GM21390 (cell line): ENCODE measurements around the gene RNASE7.
"Not testable (repeated sequence)": the region's sequence is repeated elsewhere in the genome, so short reads cannot be mapped to it uniquely, and the experiment has no call there.

Source experiments
- ATAC-seq: cut with Tn5 transposase; IDR thresholded peaks from one replicate; pipeline ENCODE4 v1.9.1; 2021; ENCODE audit not compliant: unreplicated experiment

Gene RNASE7, protein sequence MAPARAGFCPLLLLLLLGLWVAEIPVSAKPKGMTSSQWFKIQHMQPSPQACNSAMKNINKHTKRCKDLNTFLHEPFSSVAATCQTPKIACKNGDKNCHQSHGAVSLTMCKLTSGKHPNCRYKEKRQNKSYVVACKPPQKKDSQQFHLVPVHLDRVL

DNA sequence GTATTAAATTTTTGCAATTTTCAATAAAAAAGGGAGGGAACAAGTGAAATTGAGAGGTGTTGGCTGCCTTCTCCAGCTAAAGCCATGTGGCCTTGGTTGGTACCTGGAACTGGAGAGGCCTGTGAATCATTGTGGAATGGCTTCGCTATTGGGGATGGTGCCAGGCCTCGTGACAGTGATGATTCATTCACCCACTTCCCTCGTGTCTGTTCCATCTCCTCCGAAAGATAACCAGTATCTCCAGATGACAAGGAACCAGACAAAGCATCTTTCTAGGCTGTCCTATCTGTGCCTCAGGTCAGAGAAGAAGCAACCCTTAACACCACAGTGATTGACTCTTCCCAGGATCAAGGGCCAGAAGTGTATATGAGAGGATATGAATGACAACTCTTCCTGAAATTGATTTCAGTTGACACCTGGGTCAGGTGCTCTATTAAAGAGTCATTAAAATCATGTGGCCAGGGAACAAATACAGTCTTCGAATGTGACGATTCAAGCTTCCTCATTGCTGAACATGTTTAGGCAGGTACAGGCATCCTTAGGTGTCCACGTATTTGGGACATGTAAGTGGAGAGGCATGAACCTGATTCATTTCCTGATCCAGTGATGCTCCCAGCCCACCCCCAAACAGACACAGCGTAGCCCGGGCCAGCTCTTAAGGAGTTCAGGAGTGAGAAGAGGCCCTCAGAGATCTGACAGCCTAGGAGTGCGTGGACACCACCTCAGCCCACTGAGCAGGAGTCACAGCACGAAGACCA, at the start of gene RNASE7:
RNASE7 (plus strand) TSS at position 687 of the 758 bp plus-strand sequence. CDS start 631 bp downstream, outside the sequence.
- ATAC-seq, result no peak

DNA sequence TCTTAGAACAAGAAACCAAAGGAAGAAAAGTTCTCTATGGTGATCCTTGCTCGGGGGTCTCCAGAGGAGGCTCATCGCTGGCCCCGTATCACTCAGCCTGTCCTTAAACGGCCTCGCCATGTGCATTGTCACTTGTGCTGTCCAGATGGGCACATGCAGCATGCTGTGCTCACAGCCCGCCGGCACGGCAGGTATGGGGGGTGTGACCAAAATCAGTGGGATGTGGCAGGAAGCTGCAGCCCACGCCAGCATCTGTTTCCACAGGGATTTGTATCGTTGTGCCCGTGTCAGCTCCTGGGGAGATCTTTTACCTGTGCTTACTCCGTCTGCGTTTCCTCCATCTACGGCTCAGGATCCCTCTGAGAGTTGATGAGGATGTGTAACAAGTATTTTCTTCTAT, 45.6 kb upstream of the RNASE7 start:
- no peak for ATAC-seq

DNA sequence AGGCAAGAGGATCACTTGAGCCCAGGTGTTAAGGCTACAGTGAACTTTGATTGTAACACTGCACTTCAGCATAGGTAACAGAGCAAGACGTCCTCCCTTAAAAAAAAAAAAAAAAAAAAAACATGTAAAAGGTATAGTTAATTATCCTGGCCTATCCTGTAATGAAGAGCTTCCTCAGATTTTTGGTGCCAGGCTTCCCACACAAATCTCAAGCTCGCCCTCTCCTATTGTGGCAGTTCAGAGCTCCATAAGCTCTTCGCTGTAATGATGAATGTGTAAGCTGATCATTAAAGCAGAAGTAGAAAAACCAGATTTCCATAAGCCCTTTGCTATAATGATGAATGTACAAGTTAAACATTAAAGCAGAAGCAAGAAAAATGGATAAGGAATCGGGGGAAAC, 45.0 kb upstream of the RNASE7 start:
- no peak for ATAC-seq

DNA sequence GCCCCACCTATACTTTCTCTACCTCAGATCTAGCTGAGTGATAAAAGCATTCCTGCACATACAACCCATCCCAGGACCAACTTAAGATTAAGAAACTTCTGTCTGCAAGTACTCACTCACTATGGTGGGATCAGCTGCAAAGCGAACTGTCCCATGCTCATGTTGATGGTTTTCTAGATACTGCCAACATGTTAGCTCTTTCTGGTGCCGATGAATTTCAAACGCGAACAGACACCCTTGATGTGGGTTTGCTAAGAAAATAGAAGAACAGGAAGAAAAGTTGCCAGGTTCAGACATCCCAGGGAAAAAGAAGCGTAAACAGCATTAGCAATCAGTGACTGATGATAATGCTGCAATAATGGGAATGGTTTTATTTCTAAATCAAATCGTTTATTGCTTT, 44.6 kb upstream of the RNASE7 start:
- no peak for ATAC-seq

DNA sequence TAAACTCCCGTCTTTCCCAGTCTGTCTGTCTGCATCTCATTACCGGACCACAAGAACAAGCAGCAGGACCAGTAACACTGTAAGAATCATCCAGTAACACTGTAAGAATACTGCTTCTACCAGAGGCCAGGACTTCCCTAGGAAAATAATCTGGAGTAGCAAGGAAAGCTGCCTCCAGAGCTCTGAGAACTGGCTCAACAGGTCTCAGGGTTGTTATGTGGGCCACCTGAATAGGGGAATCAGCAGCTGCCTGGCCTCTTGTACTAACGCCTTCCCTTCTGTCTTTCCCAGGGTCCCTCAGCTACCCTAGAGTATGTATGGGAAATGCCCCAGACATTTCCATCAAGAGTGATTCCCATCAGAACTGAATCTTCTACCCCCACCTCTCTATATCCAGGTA, 44.0 kb upstream of the RNASE7 start:
- no peak for ATAC-seq

DNA sequence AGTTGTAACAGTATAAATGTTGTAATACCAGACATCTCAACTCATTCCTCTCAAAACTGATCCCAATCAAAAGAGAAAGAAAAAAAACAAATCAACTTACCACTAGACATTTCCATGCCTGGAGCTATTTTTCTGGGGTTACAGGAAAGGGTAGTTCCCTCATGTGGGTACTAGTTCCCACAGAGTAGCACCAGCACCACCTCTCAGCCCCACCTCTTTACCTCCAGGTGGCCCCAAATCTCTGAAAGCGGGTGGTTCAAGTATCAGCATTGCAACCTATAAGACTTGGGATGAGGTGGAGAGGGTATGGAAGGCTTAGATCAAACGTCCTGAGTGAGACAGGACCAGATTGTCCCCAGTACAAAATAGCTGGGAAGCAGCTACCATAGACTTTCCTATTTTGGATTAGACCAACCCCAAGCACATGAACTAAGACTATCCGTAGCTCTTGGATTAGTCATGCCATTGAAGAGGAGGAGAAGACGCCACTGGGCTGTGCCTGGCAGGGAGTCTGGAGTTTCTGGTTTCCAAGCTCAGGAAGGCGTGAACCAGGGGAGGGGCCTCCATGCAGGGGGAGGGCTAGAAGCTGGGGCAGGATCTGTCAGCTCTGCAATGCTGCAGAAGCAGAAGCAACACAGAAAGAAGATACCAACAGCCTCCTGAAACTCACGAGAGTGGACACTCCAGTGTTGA, 43.3 kb upstream of the RNASE7 start, which contains the start of gene SLC39A2:
SLC39A2 (plus strand) TSS at position 620 of the 693 bp plus-strand sequence. CDS start 154 bp downstream, outside the sequence.
- no peak for ATAC-seq

DNA sequence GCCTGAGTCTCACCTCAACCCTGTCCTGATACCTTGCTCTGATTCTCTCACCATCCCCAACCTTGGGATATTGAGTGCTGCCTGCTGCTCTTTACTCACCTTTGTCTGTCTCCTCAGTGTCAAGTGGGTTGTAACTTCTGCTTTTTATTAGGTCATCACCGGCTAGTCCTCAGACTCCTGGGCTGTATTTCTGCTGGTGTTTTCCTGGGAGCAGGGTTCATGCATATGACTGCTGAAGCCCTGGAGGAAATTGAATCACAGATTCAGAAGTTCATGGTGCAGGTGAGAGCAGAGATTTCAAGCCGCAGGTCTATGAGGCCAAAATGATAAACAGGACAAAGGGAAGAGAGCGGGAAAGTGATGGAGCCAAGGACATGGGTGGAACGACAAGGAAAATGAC, 42.6 kb upstream of the RNASE7 start:
- no peak for ATAC-seq

DNA sequence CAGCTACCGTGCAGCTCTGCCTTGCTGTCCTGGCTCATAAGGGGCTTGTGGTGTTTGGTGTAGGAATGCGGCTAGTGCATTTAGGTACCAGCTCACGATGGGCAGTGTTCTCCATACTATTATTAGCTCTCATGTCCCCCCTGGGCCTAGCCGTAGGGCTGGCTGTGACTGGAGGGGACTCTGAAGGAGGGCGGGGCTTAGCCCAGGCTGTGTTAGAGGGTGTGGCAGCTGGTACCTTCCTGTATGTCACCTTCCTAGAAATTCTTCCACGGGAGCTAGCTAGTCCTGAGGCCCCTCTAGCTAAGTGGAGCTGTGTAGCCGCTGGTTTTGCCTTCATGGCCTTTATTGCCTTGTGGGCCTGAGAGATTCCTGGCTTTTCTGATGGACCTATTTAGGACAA, 40.9 kb upstream of the RNASE7 start:
- no peak for ATAC-seq

DNA sequence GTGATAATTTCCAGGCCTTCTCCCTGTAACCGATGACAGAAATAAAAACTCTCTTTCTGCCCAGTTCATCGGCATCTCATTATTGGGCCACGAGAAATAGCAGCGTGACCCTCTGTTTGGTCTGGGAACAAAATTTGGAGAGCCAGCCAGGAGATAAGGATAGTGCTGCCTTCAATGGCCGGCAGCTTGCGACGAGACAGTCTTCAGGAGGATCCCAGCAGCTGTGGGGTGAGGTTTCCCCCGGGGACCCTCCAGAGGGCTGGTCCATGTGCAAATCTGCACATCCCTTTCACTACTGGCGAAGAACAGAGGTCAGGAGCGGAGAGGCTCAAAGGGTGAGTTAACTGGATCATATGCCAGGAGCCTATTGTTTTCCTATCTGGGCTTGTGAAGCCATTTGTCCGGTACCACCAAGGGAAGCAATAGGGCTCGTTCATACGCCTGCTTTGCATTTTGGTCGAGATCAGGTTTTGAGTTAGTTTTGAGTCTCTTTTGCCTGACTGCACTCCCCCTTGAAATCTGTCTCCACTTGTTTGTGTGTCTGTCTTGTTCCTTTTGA, 38.3 kb upstream of the RNASE7 start:
- ATAC-seq, result no peak

DNA sequence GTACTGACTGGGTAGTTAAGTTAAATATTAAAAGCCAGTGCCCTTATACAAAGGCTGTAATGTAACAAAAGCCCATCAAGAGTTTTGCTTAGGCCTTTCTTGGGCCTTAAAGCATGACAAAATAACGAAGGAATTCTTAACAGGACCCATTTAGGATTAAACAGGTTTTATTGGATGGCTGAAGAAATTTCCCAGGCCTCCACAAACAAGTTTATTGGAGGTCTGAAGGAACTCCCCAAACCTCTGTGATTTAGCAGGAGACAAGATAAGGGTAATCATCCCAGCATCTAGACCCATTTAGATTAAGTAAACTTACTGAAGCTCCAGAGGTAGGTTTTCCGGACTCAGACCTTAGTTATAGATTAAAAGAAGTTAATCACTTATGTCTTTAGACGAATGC, 32.4 kb upstream of the RNASE7 start:
- not testable (repeated sequence) for ATAC-seq

DNA sequence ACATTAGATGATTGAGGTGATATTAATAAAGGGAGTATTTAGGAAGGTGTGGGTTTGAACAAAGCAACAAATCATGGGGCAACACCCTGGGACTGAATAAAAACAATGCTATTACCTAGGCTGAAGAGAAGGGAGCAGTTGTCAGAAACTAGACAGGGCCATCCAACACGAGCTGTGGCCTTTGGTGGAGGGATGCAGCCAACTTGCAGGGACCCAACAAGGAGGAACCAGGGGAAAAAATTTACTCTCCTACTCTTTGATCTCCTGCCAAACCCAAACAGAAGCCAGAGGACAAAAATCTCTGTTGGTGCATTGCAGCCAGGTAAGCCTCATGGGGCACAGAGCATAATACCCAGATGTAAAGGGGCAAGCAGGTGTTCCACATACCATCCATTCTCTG, 31.0 kb upstream of the RNASE7 start:
- no peak for ATAC-seq

DNA sequence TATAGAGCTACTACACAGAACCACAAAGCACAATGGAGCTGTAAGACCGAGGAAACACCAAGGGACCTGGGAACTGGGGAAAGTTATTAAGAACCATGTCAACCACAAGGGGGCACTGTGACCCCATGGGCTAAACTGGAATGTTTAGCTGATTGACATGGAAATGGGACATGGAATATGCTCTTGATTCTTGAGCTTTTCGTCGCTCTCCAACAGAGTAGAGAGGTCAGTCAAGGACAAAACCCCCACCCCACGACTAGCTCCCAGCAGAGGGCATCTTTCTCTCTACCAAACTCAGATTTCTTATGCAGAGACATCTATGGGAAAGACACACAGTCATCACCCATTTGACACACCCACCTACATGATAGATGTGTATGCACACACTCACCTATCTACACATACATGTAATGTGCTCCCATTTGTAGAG, 27.4 kb upstream of the RNASE7 start:
- ATAC-seq, result no peak

DNA sequence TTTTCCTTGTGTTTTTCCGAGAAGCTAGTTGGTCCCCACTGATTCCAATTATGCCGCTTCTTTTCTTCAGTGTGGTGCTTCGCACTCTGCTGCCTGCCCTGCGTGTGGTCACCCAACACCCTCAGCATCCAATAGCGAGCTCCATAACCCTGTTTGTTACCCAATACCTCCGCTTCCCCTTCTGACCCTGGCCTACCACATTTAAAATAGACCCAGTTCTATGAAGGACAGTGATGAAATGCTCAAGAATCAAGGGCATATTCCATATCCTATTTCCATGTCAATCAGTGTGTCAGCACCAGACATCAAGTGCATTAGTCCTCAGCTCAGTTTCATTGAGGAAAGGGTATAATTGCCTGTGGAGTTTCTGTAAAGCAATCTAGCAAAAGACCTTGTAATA, 26.9 kb upstream of the RNASE7 start:
- no peak for ATAC-seq

DNA sequence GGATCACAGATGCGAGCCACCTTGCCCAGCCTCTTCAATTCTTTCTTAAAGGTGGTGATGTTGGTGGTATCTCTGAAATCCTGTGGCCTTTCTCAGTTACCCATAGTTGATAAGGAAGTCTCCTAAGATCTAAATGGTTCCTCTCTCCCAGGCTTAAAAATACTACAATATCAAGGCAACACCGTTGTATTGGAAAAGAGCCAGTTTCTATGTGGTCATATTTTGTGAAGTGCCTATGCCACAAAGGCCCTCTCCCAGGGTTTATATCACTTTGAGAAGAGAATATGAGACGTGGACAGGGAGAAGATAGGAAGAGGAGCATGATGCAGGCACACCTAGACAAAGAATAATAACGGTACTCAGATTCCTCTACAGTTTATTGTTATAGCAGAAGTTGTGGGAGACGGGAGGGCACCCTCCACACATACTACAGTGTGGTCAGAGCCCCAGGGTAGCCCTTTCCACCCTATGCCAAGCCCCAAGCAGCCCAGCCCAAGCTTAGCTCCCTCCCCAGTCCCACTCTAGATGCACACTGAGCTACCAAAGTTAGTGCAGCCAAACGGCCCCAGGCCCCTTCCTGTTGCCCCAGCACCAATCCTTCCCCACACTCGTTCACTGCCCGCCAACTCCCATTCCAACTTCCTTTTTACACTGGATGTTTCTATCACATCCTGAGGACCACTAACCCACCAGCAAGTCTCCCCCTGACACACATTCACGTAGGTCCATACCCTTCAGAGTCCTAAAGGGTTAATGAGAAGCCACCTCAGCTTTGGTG, 25.6 kb upstream of the RNASE7 start:
- no peak for ATAC-seq

DNA sequence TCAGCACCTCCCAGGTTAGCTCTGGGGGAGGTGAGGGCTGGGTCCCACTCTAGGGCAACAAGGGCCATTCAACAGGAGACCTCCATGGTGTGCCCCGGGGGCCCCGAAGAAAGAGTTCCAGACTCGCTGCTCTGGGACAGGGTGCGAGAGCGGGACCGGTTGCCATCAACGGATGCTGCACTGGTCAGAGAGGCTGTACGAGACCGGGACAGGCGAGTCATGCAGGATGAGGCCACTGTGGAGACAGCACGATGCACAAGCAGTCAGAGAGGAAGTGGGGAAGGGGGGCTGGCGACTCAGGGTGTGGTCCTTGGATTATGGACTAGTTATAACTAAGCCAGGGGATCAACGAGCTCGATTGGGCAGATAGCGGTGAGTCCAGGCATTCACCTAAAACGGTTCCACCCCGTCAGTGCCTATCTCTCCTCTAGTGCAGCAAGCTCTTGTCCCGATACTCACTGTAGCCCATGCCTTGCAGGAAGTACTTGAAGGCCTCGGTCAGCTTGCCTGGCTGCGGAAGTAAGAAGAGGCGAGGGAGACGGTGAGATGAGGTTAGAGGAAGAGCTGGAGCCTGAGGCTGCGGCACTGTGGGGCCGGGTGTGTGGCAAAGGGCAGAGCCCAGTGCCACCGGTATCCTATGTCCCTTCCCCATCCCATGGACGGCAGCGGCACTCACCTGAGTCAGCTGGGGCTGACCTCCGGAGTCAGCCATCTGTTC, 24.5 kb upstream of the RNASE7 start:
- no peak for ATAC-seq

DNA sequence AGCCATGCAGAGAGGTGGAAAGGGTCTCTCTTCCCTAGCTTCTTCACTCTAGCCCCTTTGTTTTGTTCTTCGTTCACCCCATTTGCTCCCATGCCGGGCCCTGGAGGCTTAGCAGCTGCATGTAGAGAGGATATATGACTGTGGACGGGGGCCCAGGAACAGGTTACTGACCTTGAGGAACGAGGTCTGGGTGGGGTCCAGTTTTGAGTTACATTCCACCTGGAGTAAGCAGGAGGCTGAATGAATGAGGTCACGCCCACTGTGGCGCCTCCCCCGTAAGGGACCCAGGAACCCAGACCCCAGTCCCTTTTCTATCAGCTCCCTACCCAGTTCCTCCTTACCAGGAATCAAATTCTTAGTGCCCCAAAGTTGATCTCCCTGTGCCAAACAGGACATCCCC, 23.9 kb upstream of the RNASE7 start:
- no peak for ATAC-seq

DNA sequence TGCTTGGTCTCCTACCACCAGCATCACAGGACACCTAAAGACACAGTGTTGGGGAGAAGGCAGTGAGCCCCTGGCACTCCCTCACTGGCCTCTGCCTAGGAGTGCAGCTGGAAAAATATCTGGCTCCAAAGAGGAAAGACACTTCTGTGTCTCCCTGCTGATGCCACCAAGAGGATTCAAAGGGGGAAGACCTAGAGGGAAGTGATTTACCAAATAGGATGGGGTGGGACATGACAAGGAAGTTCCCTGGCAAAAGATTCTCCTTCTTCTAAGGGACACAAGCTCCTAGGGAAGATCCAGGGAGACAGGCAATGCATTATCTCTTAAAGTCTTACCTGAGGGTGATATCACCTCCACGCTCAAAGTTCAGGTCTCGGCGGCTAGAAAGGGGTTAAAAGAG, 23.4 kb upstream of the RNASE7 start:
- no peak for ATAC-seq

DNA sequence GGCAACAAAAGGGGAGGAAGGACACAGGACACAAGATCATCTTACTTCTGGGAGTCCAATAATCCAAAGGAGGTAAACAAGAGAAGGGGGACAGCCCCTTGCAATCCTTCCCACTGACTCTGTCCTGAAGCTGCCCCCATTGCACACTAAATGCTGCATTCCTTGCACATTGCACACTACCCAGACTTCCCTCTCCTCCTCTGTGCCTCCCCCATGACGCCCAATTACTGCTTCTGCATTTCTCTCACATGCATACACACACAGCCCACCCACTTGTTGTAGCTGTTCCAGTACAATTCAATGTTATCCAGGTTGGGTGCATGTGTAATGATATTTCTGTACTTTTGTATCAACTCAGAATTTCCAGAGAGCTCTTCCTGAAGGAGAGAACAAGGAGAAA, 22.8 kb upstream of the RNASE7 start:
- no peak for ATAC-seq

DNA sequence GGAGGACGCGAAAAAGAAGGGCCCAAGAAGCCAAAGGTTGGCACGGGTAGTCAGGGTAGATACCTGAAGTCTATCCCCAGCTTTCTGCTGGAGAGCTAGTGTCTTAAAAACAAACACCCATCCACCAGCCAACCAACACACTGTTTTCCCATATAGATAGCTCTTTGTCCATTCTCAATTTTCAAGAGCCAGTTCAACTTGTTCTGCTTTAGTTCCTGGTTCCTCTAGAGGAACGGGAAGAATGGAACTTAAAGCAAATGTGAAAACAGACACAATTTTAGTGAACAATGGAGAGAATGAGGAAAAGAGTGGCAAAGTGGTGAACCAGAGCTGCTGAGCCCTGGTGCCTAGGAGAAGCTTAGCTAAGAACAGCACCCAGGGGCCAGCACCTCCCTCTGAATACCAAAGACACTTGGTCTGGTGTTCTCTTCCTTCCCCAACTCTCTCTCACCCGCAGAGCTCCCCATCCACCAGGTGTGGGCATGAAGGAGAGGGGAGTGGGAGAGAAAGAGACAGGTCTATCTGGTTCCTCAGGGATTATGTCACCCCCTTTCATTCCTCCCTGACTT, 21.1 kb upstream of the RNASE7 start:
- no peak for ATAC-seq

DNA sequence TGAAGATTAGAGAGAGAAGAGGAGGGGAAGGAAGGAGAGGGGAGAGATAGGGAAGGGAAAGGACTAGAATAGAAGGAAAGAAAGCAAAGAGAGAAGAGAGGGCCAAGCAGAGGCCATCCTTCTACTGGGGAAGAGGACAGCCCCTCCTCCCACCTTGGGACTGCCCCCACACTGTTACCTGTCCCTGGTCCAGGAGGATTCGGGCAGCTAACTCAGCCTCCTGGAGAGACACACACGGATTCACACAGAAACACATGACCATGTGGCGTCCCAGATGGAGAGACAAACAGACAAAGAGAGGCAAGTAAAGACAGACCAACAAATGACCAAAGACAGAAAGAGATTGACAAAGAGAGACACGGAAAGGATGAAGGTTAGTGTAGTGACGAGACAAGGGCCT, 19.5 kb upstream of the RNASE7 start:
- no peak for ATAC-seq
